ENCODE data around the gene PIP4P1. TPM values are rescaled to one million over a fixed set of nuclear protein-coding genes. Genes with fewer than 3 reads are reported as not detected.

Gene PIP4P1
- 12.2 and 16.9 TPM in 2 replicates for total RNA-seq

GRCh38 chr14:20461225-20462141, at the start of gene PIP4P1:
PIP4P1 (minus strand) TSS chr14:20461434; CDS start chr14:20461325, 109 bp downstream.

DNA sequence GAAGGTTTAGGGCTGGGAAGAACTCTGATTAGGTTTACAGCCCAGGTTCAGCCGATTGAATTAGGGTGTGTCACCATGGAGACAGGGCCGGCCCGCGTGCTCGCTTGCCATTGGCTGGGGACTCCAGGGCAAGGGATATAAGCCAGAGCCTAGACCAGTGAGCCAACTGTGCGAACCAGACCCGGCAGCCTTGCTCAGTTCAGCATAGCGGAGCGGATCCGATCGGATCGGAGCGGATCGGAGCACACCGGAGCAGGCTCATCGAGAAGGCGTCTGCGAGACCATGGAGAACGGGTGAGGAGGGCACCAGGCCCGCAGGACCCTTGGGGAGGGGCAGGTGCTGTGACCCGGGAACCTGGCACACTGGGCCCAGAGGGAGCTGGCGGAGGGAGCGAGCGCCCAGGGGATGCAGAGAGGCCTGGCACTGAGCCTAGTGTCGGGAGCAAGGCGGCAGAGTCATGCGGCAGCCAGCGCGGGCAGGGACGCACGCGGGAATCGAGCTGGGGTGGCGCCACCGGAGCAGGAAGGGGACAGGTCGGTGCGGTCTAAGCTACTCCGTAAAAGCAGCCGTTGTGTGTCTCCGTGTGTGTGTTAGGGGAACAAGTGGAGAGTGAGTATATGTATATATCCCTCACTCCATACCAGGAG, 8.1 kb upstream of the PIP4P1 start, which contains the start of gene PNP:
Gene PNP, plus strand, starts transcription at position 165 of the 648 bp plus-strand sequence. Its CDS starts 119 bp downstream, at position 284.

DNA sequence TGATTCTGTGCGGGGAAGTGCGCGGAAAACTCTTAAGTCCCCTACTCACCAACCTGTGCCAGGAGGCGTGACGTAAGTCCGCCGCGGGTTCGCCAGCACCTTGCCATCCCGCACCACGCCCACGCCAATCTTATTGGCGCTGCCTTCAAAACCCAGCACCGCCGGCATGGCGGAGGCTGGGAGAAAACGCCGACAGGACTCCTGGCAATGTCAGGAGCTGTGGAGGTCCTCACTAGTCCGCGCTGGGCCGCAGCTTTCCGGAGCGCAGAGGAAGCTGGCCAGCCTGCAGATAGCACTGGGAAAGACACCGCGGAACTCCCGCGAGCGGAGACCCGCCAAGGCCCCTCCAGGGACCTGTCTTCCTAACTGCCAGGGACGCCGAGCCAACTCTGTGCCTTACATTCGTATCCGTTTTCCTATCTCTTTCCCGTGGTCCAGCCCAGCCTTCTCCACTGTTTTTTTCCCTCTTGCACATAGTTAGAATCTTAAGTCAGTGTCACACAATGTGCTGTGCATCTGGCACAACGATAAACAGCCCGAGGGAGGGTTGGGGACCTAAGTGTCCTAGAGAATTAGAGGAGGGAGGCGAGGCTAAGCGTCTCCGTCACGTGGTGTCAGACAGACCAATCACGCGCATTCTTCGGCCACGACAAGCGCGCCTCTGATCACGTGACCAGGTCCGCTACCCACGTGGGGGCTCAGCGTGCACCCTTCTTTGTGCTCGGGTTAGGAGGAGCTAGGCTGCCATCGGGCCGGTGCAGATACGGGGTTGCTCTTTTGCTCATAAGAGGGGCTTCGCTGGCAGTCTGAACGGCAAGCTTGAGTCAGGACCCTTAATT, 6.5 kb downstream of the PIP4P1 start, which contains the start of the genes APEX1 and OSGEP:
Gene APEX1, plus strand, starts transcription at position 711 of the 839 bp plus-strand sequence. CDS start 420 bp downstream, outside the sequence.
Gene OSGEP, minus strand, starts transcription at position 297 of the 839 bp plus-strand sequence. Its CDS starts 129 bp downstream, at position 168.

DNA sequence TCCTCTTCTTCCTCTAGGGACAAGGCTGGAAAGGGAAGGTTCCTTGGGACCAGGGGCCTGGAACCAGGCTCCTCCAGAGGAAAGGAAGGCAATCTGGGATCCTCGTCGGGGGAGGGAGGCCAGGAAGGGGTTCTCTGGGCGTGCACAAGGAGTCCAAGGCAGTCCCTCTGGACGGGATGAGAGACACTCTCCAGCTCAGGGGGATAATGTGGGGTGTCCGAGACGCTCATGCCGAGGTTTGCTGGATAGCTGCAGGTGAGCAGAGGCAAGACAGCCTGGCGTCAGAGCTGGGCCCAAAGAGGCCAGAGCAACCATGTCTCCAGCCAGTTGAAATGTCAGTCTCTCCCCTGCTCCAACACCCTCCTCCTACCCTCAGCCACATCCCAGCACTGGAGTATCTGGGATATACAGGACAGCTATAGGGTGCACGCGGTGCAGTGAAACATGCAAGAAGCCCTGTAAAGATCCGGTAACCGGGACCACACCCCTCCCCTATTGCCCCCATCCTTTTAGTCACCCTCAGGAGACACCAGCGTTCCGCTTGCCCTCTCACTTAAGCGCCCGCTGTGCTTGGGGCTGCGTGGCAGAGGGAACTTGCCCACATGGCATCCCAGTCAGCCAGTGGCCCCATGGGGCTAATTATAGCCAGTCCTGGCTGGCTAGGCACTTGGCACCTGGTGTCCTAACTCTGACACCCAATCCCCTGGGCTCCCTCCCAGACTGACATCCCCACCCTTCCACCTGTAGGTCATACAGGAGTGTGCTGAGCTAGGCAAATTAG, 25.5 kb downstream of the PIP4P1 start, which contains the start of gene KLHL33:
Gene KLHL33, minus strand, starts transcription at position 585 of the 781 bp plus-strand sequence. Its CDS starts 355 bp downstream, at position 230.

GRCh38 chr14:20412876-20413743, 48.1 kb downstream of the PIP4P1 start, which contains the start of gene TEP1:
TEP1 (minus strand) TSS chr14:20413501; CDS start chr14:20408439, 5,062 bp downstream.

Other genes starting within 250 kb of the PIP4P1 start
- gene OR11H6, start 237.7 kb downstream of the PIP4P1 start, total RNA-seq, result not detected in 2 replicates
- not detected in 2 replicates for gene OR11H7, start 232.5 kb downstream of the PIP4P1 start, total RNA-seq
- gene OR11H4, start 222.1 kb downstream of the PIP4P1 start, total RNA-seq, result not detected in 2 replicates
- 12.9 and 15.8 TPM in 2 replicates for gene TTC5, start 155.5 kb downstream of the PIP4P1 start, total RNA-seq
- gene CCNB1IP1, start 128.2 kb downstream of the PIP4P1 start, total RNA-seq, result 80.0 and 116 TPM in 2 replicates
- 6.3 and 12.9 TPM in 2 replicates for gene PARP2, start 117.8 kb downstream of the PIP4P1 start, total RNA-seq
- gene TEP1, start 47.9 kb downstream of the PIP4P1 start, total RNA-seq, result 8.8 and 16.8 TPM in 2 replicates
- 0.13 TPM in 1 of 2 replicates, not detected in the other for gene KLHL33, start 25.3 kb downstream of the PIP4P1 start, total RNA-seq
- gene OSGEP, start 6.6 kb downstream of the PIP4P1 start, total RNA-seq, result 17.4 and 52.4 TPM in 2 replicates
- gene APEX1, start 6.2 kb downstream of the PIP4P1 start, total RNA-seq, result 196 and 208 TPM in 2 replicates
- gene PNP, start 8.0 kb upstream of the PIP4P1 start, total RNA-seq, result 15.6 and 42.8 TPM in 2 replicates
- not detected in 2 replicates for gene RNASE10, start 44.1 kb upstream of the PIP4P1 start, total RNA-seq
- gene RNASE9, start 99.6 kb upstream of the PIP4P1 start, total RNA-seq, result not detected in 2 replicates
- not detected in 2 replicates for gene RNASE11, start 126.6 kb upstream of the PIP4P1 start, total RNA-seq
- gene RNASE12, start 129.9 kb upstream of the PIP4P1 start, total RNA-seq, result not detected in 2 replicates
- gene OR6S1, start 180.3 kb upstream of the PIP4P1 start, total RNA-seq, result not detected in 2 replicates
- gene RNASE4, start 223.1 kb upstream of the PIP4P1 start, total RNA-seq, result 18.6 and 27.5 TPM in 2 replicates
- 7.9 and 13.7 TPM in 2 replicates for gene ANG, start 227.3 kb upstream of the PIP4P1 start, total RNA-seq

All from epithelial cell of alveolus of lung (primary cell).